Testis (tissue), 2 donors: ENCODE measurements around the gene SMG6.

ENCODE experiments used
- POLR2A ChIP-seq: fragments of 450-650 bp; IDR thresholded peaks from one replicate; pipeline ENCODE4 v1.6.1; 2017; ENCODE audit warnings: antibody characterized with exemption, mild to moderate bottlenecking, moderate library complexity
- TF ChIP-seq, protein P1 (sequence below), 3 experiments: fragments of 450-650 bp in 2 of 3; fragments of 200-600 bp in 1 of 3; sonication (generic) in 1 of 3; IDR thresholded peaks; one replicate each; pipeline ENCODE4 v1.5.1; 2016 to 2019; ENCODE audit warnings: antibody characterized with exemption in 3 of 3, mild to moderate bottlenecking in 2 of 3, moderate library complexity in 1 of 3

- TF ChIP-seq, protein P1, sequence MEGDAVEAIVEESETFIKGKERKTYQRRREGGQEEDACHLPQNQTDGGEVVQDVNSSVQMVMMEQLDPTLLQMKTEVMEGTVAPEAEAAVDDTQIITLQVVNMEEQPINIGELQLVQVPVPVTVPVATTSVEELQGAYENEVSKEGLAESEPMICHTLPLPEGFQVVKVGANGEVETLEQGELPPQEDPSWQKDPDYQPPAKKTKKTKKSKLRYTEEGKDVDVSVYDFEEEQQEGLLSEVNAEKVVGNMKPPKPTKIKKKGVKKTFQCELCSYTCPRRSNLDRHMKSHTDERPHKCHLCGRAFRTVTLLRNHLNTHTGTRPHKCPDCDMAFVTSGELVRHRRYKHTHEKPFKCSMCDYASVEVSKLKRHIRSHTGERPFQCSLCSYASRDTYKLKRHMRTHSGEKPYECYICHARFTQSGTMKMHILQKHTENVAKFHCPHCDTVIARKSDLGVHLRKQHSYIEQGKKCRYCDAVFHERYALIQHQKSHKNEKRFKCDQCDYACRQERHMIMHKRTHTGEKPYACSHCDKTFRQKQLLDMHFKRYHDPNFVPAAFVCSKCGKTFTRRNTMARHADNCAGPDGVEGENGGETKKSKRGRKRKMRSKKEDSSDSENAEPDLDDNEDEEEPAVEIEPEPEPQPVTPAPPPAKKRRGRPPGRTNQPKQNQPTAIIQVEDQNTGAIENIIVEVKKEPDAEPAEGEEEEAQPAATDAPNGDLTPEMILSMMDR (IDR thresholded peaks at IDR 0.05): no peak
- no peak for TF ChIP-seq POLR2A
These were observed 65.0 kb downstream of the SMG6 start for GRCh38 chr17:2238432-2239169.
